ENCODE data around the gene SLC36A4.

DNA sequence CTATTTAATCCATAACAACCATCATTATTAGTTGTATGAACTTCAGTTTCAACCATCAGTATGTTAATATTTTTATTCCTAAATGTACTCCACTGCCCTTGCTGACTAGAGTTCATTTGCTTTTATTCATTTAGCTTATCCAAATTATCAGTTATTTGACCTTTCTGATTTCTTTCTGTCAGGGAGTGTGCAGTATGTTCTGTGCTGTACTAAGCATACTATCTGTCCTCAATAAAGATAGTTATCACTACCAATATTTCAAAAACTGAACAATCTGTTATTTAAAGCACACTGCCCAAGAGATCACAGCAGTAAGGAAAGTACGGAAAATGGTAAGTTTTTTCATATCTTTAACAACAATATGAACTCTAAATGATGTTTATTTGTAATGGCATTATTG, 8.3 kb downstream of the SLC36A4 start:
- TF ChIP-seq POLR2A (IDR thresholded peaks at IDR 0.05; ENCODE audit: extremely low read depth, insufficient read length): no peak
- TF ChIP-seq, protein P1, sequence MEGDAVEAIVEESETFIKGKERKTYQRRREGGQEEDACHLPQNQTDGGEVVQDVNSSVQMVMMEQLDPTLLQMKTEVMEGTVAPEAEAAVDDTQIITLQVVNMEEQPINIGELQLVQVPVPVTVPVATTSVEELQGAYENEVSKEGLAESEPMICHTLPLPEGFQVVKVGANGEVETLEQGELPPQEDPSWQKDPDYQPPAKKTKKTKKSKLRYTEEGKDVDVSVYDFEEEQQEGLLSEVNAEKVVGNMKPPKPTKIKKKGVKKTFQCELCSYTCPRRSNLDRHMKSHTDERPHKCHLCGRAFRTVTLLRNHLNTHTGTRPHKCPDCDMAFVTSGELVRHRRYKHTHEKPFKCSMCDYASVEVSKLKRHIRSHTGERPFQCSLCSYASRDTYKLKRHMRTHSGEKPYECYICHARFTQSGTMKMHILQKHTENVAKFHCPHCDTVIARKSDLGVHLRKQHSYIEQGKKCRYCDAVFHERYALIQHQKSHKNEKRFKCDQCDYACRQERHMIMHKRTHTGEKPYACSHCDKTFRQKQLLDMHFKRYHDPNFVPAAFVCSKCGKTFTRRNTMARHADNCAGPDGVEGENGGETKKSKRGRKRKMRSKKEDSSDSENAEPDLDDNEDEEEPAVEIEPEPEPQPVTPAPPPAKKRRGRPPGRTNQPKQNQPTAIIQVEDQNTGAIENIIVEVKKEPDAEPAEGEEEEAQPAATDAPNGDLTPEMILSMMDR (IDR thresholded peaks at IDR 0.05; ENCODE audit: low read depth, low read length): no peak

Data from NB4 (cell line).